GM21825 (cell line): ENCODE results near the gene LMX1A.

Experiments
- ATAC-seq: cut with Tn5 transposase; IDR thresholded peaks from one replicate; pipeline ENCODE4 v1.9.1; 2021; ENCODE audit warnings: mild to moderate bottlenecking, moderate library complexity; ENCODE audit not compliant: unreplicated experiment

Gene LMX1A

GRCh38 chr1:165369255-165369848 lies 12.8 kb upstream of the LMX1A start:
- no peak for ATAC-seq

GRCh38 chr1:165367375-165367993 lies 11.0 kb upstream of the LMX1A start:
- no peak for ATAC-seq

GRCh38 chr1:165365341-165365740 lies 8.8 kb upstream of the LMX1A start:
- ATAC-seq, result no peak

GRCh38 chr1:165364568-165365133 lies 8.1 kb upstream of the LMX1A start:
- ATAC-seq, result no peak

GRCh38 chr1:165356876-165357275 lies 361 bp upstream of the LMX1A start:
- ATAC-seq, result no peak

GRCh38 chr1:165355139-165355976 lies 1.2 kb downstream of the LMX1A start:
- ATAC-seq, result no peak

- ATAC-seq, result no peak
These were observed 1.8 kb downstream of the LMX1A start for GRCh38 chr1:165354739-165355138.

GRCh38 chr1:165353731-165354671 lies 2.5 kb downstream of the LMX1A start:
- ATAC-seq, result no peak

- no peak for ATAC-seq
These were observed 3.8 kb downstream of the LMX1A start for GRCh38 chr1:165352442-165353293.

GRCh38 chr1:165351863-165352441 lies 4.6 kb downstream of the LMX1A start:
- no peak for ATAC-seq

GRCh38 chr1:165350840-165351239 lies 5.7 kb downstream of the LMX1A start:
- no peak for ATAC-seq

- no peak for ATAC-seq
These were observed 11.0 kb downstream of the LMX1A start for GRCh38 chr1:165345502-165345901.

GRCh38 chr1:165344736-165345135 lies 11.8 kb downstream of the LMX1A start:
- no peak for ATAC-seq

GRCh38 chr1:165344198-165344597 lies 12.3 kb downstream of the LMX1A start:
- no peak for ATAC-seq

- ATAC-seq, result no peak
These were observed 13.9 kb downstream of the LMX1A start for GRCh38 chr1:165342587-165342986.

- no peak for ATAC-seq
These were observed 14.3 kb downstream of the LMX1A start for GRCh38 chr1:165342168-165342567.

GRCh38 chr1:165339164-165339563 lies 17.4 kb downstream of the LMX1A start:
- ATAC-seq, result no peak

GRCh38 chr1:165330483-165330882 lies 26.0 kb downstream of the LMX1A start:
- ATAC-seq, result no peak

- no peak for ATAC-seq
These were observed 27.4 kb downstream of the LMX1A start for GRCh38 chr1:165329104-165329503.
